ENCODE results near the gene C1QTNF8. TPM values are rescaled to one million over a fixed set of nuclear protein-coding genes. Genes with fewer than 3 reads are reported as not detected.

Gene C1QTNF8
- total and polyA plus RNA-seq, 4 donors = 0.08 to 0.74 TPM; not detected in 2

GRCh38 chr16:1054660-1055556, 41.1 kb downstream of the C1QTNF8 start:
- H3K9me3 ChIP-seq (ENCODE audit: control insufficient read depth in 4 of 4, insufficient read depth in 3 of 4, low read length in 3 of 4) = peaks cover 0 to 16% (median 1%) of the 10 kb centered on the region in 4 donors
- no peaks in the 10 kb centered on the region for H3K36me3 ChIP-seq (ENCODE audit: control insufficient read depth in 4 of 4, insufficient read depth in 4 of 4, low read length in 4 of 4)
- ATAC-seq (ENCODE audit: insufficient read depth, low FRiP score) (no peak), DNase-seq (peak; percentile 50 to 66 (median 64))
- H3K27me3 ChIP-seq (ENCODE audit: control insufficient read depth in 3 of 3, insufficient read depth in 3 of 3, low read length in 2 of 3) = peaks cover 0 to 3% (median 0%) of the 10 kb centered on the region in 3 donors
- no peak overlapping the region for H3K27ac ChIP-seq (ENCODE audit: low read depth in 1 of 2, low read length in 1 of 2)
- H3K9ac ChIP-seq (ENCODE audit: insufficient read depth in 1 of 2, low read length in 2 of 2) = no peak overlapping the region
- H3K4me1 ChIP-seq (ENCODE audit: control insufficient read depth in 5 of 5, insufficient read depth in 5 of 5, low read length in 5 of 5) = no peaks in the 10 kb centered on the region
- peak; percentile 15 for TF ChIP-seq CTCF (IDR thresholded peaks at IDR 0.05; ENCODE audit: control extremely low read depth, extremely low read depth)
- WGBS, 2 donors = 27 to 36% methylated on average over 31 to 34 of the region's 34 CpGs
- H3K4me3 ChIP-seq = no peak overlapping the region

- no peak for DNase-seq
- Histone ChIP-seq H3K36me3 (ENCODE audit: control insufficient read depth in 4 of 4, insufficient read depth in 4 of 4, low read length in 4 of 4) (no peaks in the 10 kb centered on the region), H3K27me3 (ENCODE audit: control insufficient read depth in 3 of 3, insufficient read depth in 3 of 3, low read length in 2 of 3) (peaks cover 0 to 10% (median 0%) of the 10 kb centered on the region in 3 donors), H3K9ac (ENCODE audit: insufficient read depth in 1 of 2, low read length in 2 of 2) (no peak overlapping the region), H3K4me1 (ENCODE audit: control insufficient read depth in 5 of 5, insufficient read depth in 5 of 5, low read length in 5 of 5) (no peaks in the 10 kb centered on the region), H3K27ac (ENCODE audit: low read depth in 1 of 2, low read length in 1 of 2) (no peak overlapping the region), H3K9me3 (ENCODE audit: control insufficient read depth in 4 of 4, insufficient read depth in 3 of 4, low read length in 3 of 4) (peaks cover 0 to 13% (median 1%) of the 10 kb centered on the region in 4 donors), H3K4me3 (no peak overlapping the region)
- no peak for TF ChIP-seq CTCF (IDR thresholded peaks at IDR 0.05; ENCODE audit: control extremely low read depth, extremely low read depth)
- no peak for ATAC-seq (ENCODE audit: insufficient read depth, low FRiP score)
- WGBS, 2 donors = 85 to 95% methylated on average over 19 to 21 of the region's 21 CpGs
These were observed 42.2 kb downstream of the C1QTNF8 start for GRCh38 chr16:1053700-1054368.

- no peak for TF ChIP-seq CTCF (IDR thresholded peaks at IDR 0.05; ENCODE audit: control extremely low read depth, extremely low read depth)
- H3K9ac ChIP-seq (ENCODE audit: insufficient read depth in 1 of 2, low read length in 2 of 2) = no peak overlapping the region
- no peak overlapping the region for H3K4me3 ChIP-seq
- DNase-seq = no peak
- no peaks in the 10 kb centered on the region for H3K36me3 ChIP-seq (ENCODE audit: control insufficient read depth in 4 of 4, insufficient read depth in 4 of 4, low read length in 4 of 4)
- no peak for ATAC-seq (ENCODE audit: insufficient read depth, low FRiP score)
- peaks cover 0 to 10% (median 0%) of the 10 kb centered on the region in 3 donors for H3K27me3 ChIP-seq (ENCODE audit: control insufficient read depth in 3 of 3, insufficient read depth in 3 of 3, low read length in 2 of 3)
- H3K4me1 ChIP-seq (ENCODE audit: control insufficient read depth in 5 of 5, insufficient read depth in 5 of 5, low read length in 5 of 5) = peaks cover 0 to 2% (median 0%) of the 10 kb centered on the region in 5 donors
- no peak overlapping the region for H3K27ac ChIP-seq (ENCODE audit: low read depth in 1 of 2, low read length in 1 of 2)
- WGBS, 2 donors = 69 to 82% methylated on average over 14 of the region's 14 CpGs
- H3K9me3 ChIP-seq (ENCODE audit: control insufficient read depth in 4 of 4, insufficient read depth in 3 of 4, low read length in 3 of 4) = peaks cover 0 to 12% (median 1%) of the 10 kb centered on the region in 4 donors
These were observed 42.9 kb downstream of the C1QTNF8 start for GRCh38 chr16:1053121-1053521.
